ENCODE results near the gene KATNAL2.
A peak's percentile ranks its signal among the peaks of the same experiment; 100 is the strongest.

The KATNAL2 gene

GRCh38 chr18:47035156-47035671 is 117.8 kb downstream of the KATNAL2 start, which contains the start of gene ELOA2:
Gene ELOA2 (minus strand): TSS chr18:47035621. CDS start chr18:47035264, 357 bp downstream.
- no peak for DNase-seq

DNA sequence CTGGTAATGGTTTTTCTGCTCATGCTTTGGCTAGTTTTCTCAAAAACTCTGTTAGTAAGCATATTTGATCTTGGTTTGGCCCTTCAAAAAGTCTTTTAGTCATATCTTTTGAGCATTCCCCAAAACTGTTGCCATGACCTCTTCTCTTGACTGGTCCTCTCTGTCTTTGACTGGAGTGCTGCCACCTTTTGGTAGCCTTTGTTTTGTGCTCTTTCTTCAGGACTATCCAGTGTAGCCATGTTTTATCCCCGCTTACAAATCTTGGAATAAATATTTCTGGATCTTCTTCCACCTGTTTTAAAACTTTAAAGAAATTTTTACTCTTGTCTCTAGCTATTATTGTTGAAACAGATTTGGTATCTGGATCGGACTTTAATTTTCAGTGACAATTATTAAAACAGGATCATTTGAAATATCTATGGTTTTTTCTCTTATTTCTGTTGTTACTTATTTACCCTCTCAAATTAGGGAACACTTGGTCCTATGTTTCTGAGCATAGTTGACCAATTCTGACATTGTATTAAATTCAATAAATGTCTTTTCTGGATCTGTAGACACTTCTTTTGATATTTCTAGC is 119.0 kb downstream of the KATNAL2 start:
- peak; percentile 4 for DNase-seq

- no peak for DNase-seq
Measured at GRCh38 chr18:47036927-47037578, 119.7 kb downstream of the KATNAL2 start.

DNA sequence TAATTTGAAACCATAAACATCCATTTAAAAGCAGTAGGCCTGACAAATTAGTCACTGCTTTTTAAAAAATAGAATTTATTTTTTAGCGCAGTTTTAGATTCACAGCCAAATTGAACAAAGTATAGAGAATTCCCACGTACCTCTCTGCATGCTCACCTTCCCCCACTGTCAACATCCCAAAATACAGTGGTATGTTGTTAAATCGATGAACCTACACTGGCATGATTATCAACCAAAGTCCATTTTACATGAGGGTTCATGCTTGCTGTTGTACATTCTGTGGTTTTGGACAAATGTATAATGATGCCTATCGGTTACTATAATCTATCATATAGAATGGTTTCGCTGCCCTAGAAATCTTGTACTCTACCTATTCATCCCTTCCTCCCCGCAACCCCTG is 123.6 kb downstream of the KATNAL2 start:
- no peak for DNase-seq

GRCh38 chr18:47050468-47050867 is 133.1 kb downstream of the KATNAL2 start:
- peak; percentile 35 for DNase-seq

- DNase-seq, result no peak
Measured at GRCh38 chr18:47054369-47054768, 137.0 kb downstream of the KATNAL2 start.

DNA sequence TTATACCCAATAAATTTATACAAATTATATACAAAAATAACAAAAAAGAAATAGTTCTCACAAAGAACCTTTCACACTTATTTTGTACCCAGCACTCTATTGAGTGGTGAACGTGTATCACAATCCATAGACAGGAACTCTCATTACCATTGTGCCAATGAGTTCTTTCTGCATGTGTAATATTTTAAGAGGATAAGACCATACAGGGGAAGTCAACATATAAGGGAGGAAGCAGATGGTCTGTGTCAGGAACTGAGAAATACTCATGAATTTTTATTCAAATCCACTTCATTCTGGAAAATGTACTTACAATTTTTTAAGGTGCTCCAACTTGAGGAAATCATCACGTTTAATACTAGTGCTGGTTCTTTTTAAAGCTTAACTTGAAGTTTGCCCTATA is 145.1 kb downstream of the KATNAL2 start:
- no peak for DNase-seq

DNA sequence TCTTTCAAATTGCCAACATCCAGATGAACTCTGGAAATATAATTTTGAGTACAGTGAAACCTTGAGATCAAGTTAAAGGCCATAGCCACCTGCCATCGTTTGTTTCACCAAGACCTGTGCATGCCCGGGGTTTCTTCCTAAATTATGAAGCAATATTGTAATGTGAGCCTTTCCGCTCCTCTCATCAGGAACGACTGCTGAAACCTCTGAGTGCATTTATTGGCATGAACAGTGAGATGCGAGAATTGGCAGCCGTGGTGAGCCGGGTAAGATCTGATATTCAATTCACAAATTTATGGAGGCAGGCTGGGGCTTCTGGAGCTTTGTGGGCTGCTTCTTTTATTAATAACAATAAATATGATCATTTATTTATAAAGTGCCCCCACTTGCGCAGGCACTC is 145.7 kb downstream of the KATNAL2 start:
- DNase-seq, result no peak

DNA sequence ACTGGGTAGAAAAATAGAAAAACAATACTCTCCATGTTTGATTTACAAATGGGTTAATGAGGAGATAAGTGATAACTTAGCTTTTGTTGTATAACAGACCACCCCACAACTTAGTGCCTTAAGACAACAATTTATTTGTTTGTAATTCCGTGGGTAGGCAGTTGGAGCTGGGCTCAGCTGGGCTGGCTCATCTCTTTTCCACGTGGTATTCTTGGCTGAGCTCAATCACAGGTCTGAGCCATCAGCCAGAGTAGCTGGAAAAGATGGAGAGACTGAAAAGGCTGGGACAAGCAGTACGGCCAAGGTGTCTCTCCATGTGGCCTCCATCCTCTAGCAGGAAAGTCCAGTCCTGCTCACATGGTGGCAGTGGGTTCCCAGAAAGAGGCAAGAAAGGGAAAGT is 150.2 kb downstream of the KATNAL2 start:
- DNase-seq, result no peak

GRCh38 chr18:47075098-47075883 is 157.9 kb downstream of the KATNAL2 start:
- peak; percentile 15 for DNase-seq

GRCh38 chr18:47077111-47077510 is 159.7 kb downstream of the KATNAL2 start:
- no peak for DNase-seq

GRCh38 chr18:47080872-47081271 is 163.5 kb downstream of the KATNAL2 start:
- DNase-seq, result no peak

- no peak for DNase-seq
Measured at GRCh38 chr18:47081578-47081977, 164.2 kb downstream of the KATNAL2 start.

DNA sequence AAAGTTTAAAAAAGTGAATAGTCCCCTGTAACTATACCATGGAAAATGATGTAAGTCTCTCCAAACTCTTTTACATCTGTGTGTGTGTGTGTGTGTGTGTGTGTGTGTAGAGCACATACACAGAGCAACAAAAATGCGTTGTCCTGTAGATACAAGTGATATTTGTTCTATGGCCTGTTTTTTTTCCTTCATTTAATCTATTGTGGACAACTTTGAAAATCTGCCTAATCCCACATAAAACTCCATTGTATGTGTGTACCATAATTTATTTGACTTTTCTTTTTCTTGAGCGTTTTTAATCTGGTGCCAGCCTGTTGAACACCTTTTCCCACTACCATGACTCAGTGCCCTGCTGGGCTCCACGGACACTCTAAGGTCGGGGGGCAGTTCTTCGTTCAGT is 170.3 kb downstream of the KATNAL2 start:
- no peak for DNase-seq

DNA sequence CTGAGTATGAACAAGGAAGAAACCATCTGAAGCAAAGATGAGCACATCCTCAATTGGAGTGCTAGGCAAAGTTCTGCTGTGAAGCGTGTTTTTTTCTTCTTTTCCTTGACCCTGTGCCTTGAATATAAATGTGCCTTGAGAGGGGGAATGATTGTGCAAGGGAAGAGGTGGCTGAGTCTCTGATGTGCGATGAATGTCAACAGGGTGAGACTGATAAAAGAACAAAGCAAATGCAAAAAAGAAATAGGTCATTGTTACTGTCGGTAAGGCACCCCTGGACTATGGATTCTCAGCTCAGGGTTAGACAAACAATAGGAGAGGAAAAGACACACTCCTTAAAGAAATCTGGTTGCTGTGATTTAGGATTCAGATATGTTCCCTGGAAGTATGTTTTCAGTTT is 178.4 kb downstream of the KATNAL2 start:
- DNase-seq, result no peak

- DNase-seq, result peak; percentile 51
Measured at GRCh38 chr18:47100212-47100831, 182.9 kb downstream of the KATNAL2 start.

- no peak for DNase-seq
Measured at GRCh38 chr18:47108373-47108772, 191.0 kb downstream of the KATNAL2 start.

DNA sequence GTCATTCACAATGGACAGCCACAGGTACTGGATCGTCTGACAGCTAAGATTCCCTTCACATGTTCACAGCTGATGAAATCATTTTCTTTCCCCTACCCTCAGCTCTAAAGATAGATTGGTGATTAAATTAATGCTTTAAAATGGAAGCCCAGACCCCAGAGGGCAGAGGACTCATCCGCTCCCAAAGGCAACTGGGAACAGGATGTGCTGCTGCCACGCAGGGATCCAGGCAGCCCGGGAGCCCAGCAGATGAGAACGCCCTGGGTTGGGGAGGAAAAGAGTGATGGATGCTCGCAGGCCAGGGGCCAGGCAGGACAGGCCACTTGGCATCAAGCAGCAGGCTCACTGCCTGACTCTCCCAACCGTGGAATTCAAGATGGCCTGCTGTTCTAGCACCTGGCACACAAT is 191.6 kb downstream of the KATNAL2 start:
- DNase-seq, result no peak

GRCh38 chr18:47109720-47110119 is 192.3 kb downstream of the KATNAL2 start:
- no peak for DNase-seq

- DNase-seq, result no peak
Measured at GRCh38 chr18:47110492-47111274, 193.3 kb downstream of the KATNAL2 start.

DNA sequence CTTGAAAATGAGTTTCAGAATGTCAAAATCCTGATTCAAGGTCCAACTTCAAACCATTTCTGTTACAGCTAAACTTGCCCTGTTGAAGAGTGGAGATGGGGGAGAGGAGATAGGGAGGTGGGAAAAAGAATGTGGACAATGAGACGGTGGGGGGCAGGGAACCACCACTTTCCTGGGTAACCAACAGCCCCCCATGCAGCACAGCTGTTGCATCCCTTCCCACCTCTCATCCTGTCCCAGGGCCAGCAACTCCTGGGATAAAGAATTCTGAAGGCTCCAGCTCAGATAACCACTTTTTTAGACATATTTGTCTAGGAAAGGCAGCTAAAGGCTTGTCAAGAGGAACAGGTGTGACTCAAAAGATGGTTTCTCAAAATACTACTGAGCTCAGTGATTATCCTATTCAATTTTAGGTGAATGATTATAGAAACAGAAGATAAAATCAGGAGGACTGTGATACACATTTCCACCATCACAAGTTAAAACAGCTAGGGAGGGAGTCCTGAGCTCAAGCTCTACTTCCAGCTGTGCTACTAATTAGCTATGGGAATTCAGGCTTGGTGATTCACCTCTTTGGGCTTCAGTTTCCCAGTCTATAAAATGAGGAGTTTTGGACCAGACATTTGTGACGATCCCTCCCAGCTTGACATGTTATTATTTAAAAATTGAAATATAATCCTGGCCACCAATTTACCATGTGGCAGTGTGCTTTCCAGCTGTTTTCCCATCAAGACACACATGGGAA is 196.6 kb downstream of the KATNAL2 start:
- DNase-seq, result peak; percentile 37

All from fibroblast of skin of abdomen (primary cell).